ENCODE data around the gene MRPL37.

MRPL37 gene

DNA sequence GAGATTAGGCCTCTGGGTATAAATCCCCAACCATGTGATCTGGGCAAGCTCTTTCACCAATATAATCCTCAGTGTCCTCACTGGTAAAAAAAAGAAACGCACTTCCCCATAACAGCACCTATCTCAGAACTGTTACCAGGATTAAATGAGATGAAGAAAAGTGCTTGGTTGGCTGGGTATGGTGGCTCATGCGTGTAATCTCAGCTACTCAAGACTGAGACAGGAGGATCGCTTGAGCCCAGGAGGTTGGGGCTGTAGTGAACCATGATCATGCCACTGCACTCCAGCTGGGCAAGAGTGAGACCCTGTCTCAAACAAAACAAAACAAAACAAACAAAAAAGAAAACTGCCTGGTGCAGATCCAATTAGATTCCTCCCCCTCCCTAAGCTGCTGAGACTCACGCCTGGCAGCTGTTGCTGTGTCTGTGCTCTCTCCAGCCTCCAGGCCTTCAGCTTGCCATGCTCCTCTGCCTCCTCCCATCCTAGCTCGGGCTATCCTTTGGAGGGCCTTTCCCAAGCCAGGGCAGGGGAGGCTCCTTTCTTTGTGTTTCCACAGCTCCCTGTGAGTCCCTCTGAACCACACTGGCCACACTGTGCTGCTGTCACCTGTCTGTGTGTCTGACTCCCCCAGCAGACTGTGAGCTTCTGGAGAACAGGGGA lies 19.1 kb upstream of the MRPL37 start:
- DNase-seq (ENCODE audit: insufficient read length, low spot score) (peak; percentile 64), FAIRE-seq (peak; percentile 64)
- TF ChIP-seq, protein P1, sequence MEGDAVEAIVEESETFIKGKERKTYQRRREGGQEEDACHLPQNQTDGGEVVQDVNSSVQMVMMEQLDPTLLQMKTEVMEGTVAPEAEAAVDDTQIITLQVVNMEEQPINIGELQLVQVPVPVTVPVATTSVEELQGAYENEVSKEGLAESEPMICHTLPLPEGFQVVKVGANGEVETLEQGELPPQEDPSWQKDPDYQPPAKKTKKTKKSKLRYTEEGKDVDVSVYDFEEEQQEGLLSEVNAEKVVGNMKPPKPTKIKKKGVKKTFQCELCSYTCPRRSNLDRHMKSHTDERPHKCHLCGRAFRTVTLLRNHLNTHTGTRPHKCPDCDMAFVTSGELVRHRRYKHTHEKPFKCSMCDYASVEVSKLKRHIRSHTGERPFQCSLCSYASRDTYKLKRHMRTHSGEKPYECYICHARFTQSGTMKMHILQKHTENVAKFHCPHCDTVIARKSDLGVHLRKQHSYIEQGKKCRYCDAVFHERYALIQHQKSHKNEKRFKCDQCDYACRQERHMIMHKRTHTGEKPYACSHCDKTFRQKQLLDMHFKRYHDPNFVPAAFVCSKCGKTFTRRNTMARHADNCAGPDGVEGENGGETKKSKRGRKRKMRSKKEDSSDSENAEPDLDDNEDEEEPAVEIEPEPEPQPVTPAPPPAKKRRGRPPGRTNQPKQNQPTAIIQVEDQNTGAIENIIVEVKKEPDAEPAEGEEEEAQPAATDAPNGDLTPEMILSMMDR (IDR thresholded peaks at IDR 0.05; ENCODE audit: insufficient read depth, missing control alignments): no peak

DNA sequence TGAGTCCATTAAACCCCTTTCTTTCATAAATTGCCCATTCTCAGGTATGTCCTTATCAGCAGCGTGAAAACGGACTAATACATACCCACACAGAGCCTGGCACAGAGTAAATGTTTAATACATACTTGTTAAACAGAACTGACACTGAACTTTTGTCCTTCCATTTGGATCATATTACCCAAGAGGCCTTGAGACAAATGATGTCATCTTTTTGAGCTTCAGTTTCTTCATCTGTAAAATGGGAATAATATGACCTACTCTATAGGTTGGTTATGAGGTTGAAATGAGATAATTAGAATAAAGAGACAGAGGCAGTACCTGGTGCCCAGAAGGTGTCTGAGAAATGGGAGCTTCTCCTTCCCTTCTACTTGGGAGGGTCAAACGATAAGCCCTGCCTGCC lies 13.9 kb upstream of the MRPL37 start:
- no peak for DNase-seq (ENCODE audit: insufficient read length, low spot score)
- TF ChIP-seq, protein P1 (IDR thresholded peaks at IDR 0.05; ENCODE audit: insufficient read depth, missing control alignments): no peak
- FAIRE-seq: no peak

DNA sequence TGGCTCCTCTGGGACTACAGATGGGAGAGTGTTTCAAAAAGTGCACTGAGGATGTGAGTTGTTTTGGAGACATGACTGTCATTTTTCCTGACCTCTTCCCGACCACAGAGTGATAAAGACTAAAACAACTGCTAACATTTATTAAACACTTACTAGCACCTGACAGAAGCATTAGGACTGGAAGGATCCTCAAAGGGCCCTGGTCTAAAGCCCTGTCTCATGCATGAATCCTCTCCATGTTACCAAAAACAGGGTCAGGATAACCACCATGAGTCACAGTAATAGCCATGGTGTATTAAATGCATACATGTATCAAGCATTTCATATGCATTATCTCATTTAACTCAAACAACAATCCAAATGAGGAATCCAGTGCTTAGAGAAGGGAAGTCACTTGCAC lies 11.7 kb upstream of the MRPL37 start:
- FAIRE-seq (no peak), DNase-seq (ENCODE audit: insufficient read length, low spot score) (no peak)
- TF ChIP-seq, protein P1 (IDR thresholded peaks at IDR 0.05; ENCODE audit: insufficient read depth, missing control alignments): no peak

DNA sequence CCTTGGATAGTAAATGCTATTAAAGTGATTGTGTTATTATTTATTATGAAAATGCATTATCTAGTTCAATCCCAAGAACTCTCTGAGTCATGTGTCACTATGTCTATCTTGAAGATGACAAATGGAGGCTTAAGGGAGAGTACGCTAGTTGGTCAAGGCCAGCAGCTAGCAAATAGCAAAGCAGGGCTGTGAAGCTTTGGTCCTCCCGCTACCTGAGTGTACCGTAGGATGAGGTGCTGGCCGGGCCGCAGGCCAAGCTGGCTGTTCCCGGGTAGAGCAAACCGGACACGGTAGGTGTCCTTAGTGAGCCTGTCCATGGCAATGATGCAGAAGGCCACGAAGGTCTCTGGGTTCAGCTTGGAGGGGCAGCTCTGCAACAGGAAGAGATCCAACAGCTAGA lies 9.4 kb upstream of the MRPL37 start:
- DNase-seq (ENCODE audit: insufficient read length, low spot score) (no peak), FAIRE-seq (no peak)
- TF ChIP-seq, protein P1 (IDR thresholded peaks at IDR 0.05; ENCODE audit: insufficient read depth, missing control alignments): no peak

DNA sequence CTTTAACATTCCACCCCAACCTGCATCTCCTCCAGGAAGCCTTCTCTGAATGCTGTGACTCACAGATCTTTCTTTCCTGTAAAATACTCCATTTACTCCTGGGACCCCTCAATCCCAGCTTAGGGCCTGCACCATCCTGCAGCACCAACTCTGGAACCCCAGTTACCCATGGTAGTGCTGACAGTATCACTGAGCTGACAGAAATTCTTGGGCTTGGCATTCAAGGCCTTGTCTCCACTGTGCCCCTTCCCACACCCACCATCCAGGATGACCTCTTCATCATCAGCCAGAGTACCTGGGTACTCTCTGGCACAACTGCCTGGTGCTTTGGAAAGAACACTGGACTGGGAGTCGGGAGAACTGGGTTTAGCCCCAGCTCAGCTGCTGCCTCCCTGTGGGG lies 8.4 kb upstream of the MRPL37 start:
- DNase-seq (ENCODE audit: insufficient read length, low spot score): no peak
- FAIRE-seq: no peak
- TF ChIP-seq, protein P1 (IDR thresholded peaks at IDR 0.05; ENCODE audit: insufficient read depth, missing control alignments): no peak

DNA sequence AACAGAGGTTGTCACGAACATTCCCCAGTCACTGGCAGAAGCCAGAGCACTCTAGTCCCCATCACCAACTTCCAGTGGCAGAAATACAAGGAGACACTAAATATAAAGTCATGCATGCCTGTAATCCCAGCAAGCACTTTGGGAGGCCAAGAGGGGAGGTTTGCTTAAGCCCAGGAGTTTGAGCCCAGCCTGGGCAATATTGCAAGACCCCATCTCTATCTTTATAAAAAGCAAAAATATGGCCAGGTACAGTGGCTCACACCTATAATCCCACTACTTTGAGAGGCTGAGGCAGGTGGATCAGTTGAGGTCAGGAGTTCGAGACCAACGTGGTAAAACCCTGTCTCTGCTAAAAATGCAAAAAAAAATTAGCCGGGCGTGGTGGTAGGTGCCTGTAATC lies 6.5 kb upstream of the MRPL37 start:
- FAIRE-seq (no peak), DNase-seq (ENCODE audit: insufficient read length, low spot score) (no peak)
- TF ChIP-seq, protein P1 (IDR thresholded peaks at IDR 0.05; ENCODE audit: insufficient read depth, missing control alignments): no peak

DNA sequence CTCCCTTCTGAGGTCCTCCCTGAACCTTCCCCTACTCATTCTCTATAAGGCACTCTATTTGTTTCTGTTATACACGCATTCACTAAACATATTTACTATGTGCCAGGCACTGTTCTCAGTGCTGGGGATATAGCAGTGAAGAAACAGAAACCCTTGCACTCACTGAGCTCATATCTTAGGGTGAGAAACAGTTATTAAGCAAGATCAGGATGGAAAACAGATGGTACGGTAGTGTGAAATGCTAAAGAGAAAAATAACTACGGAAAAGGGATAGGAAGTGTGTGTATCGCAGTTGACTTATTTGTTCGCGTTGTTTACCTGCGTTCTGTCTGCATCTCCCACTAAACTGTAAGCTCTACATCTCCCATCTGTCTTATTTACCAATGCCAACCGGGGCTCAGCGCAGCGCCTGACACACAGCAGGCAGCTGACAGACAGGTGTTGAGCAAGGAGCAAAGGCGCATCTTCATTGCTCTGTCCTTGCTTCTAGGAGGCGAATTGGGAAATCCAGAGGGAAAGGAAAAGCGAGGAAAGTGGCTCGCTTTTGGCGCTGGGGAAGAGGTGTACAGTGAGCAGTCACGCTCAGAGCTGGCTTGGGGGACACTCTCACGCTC lies 709 bp upstream of the MRPL37 start:
- TF ChIP-seq, protein P1 (IDR thresholded peaks at IDR 0.05; ENCODE audit: insufficient read depth, missing control alignments): no peak
- DNase-seq (ENCODE audit: insufficient read length, low spot score) (no peak), FAIRE-seq (no peak)
